ENCODE data around the gene EFCC1.

DNA sequence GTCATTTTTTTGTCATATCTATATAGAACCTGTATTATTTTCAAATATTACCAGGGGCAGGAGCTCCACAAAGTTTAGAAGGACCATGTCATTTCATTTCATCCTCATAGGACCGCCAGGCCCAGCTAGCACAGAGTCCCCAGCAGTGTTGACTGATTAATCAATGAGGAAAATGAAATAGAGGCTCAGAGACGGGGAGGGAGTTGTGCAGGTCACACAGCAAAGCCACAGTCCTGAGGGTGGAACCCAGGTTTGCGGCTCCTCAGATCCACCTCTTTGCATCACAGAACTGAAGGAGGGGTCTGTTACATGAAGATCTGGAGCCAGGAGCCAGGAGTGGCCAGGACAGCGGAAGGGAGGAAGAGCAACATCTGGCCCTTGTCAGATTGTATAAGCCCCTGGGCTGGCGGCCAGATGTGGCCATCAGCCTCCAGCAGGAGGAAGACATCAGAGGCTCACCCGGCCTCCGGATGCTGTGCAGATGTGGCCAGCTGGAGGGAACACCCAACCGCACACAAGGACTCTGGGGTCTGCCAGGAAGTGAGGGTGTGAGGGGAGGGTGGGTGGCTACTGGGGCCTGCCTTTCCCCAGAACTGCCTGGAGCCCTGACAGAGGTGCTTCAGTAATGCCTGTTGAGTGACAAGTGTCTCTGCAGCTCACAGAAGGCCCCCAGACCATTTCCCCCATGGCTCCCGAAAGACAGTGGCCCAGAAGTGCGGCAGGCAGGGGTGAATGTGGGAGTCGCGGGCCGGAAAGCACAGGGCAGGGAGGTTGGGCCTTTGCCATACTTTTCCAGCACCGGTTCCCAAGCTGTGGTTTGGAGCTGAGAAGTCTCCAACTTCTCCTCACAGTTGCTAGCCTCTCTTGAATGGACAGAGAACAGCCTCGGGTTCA, 21.3 kb downstream of the EFCC1 start:
- TF ChIP-seq TEAD4 (IDR thresholded peaks at IDR 0.05) = no peak
- TF ChIP-seq, protein P1, sequence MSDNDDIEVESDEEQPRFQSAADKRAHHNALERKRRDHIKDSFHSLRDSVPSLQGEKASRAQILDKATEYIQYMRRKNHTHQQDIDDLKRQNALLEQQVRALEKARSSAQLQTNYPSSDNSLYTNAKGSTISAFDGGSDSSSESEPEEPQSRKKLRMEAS (IDR thresholded peaks at IDR 0.05) = no peak
